Measurements from ENCODE around the gene CYP8B1. TPM values are rescaled to one million over a fixed set of nuclear protein-coding genes. Genes with fewer than 3 reads are reported as not detected.

The CYP8B1 gene
- total and polyA plus RNA-seq, 2 of the 13 experiments (the other 11 are each of a cell fraction or from before 2014, with no cell fraction given): 0.58 to 2.0 TPM

GRCh38 chr3:42853739-42854302, 21.9 kb downstream of the CYP8B1 start (continued):
- peak; percentile 67; the same call in 1 of the 2 replicates for TF ChIP-seq HNF1A (IDR thresholded peaks at IDR 0.05; ENCODE audit: low read depth)
- peak; percentile 80; the same call in 1 of the 2 replicates for TF ChIP-seq HNF1A (CRISPR knock-in tag; IDR thresholded peaks at IDR 0.05; ENCODE audit: borderline replicate concordance)
- TF ChIP-seq, protein P1, sequence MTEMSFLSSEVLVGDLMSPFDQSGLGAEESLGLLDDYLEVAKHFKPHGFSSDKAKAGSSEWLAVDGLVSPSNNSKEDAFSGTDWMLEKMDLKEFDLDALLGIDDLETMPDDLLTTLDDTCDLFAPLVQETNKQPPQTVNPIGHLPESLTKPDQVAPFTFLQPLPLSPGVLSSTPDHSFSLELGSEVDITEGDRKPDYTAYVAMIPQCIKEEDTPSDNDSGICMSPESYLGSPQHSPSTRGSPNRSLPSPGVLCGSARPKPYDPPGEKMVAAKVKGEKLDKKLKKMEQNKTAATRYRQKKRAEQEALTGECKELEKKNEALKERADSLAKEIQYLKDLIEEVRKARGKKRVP (CRISPR knock-in tag; IDR thresholded peaks at IDR 0.05): peak in 1 of 2 experiments; percentile 84; a peak in 2 of 4 replicates
- no peak for TF ChIP-seq MAFK (conservative IDR thresholded peaks at IDR 0.05 in 1 of 2, IDR thresholded peaks at IDR 0.05 in 1 of 2; ENCODE audit: low read length in 2 of 2)
- no peak for TF ChIP-seq ZNF713 (CRISPR knock-in tag; IDR thresholded peaks at IDR 0.05)
- TF ChIP-seq ZNF563 (CRISPR knock-in tag; IDR thresholded peaks at IDR 0.05): 0 out of 2 replicates have a peak, but pooled peaks have one; percentile 26
- peak; percentile 92 for TF ChIP-seq SOX5 (CRISPR knock-in tag; IDR thresholded peaks at IDR 0.05; ENCODE audit: borderline replicate concordance)
- peak; percentile 71 for TF ChIP-seq HMG20B (CRISPR knock-in tag; conservative IDR thresholded peaks at IDR 0.05)
- no peak for TF ChIP-seq ZNF263 (CRISPR knock-in tag; IDR thresholded peaks at IDR 0.05)
- TF ChIP-seq ZNF574 (CRISPR knock-in tag; IDR thresholded peaks at IDR 0.05): peak; percentile 67; the same call in 1 of the 2 replicates
- TF ChIP-seq AKAP8 (CRISPR knock-in tag; IDR thresholded peaks at IDR 0.05): no peak
- TF ChIP-seq ZSCAN9 (CRISPR knock-in tag; IDR thresholded peaks at IDR 0.05; ENCODE audit: borderline replicate concordance): peak; percentile 80
- TF ChIP-seq RFXANK (CRISPR knock-in tag; IDR thresholded peaks at IDR 0.05): no peak
- TF ChIP-seq NR2C2 (CRISPR knock-in tag; IDR thresholded peaks at IDR 0.05; ENCODE audit: borderline replicate concordance): peak; percentile 69
- TF ChIP-seq HOXA7 (CRISPR knock-in tag; IDR thresholded peaks at IDR 0.05): no peak
- peak; percentile 46; the same call in 1 of the 2 replicates for TF ChIP-seq YEATS4 (CRISPR knock-in tag; IDR thresholded peaks at IDR 0.05; ENCODE audit: borderline replicate concordance)
- peak; percentile 96 for TF ChIP-seq SIX1 (CRISPR knock-in tag; IDR thresholded peaks at IDR 0.05; ENCODE audit: borderline replicate concordance)
- TF ChIP-seq, protein P2, sequence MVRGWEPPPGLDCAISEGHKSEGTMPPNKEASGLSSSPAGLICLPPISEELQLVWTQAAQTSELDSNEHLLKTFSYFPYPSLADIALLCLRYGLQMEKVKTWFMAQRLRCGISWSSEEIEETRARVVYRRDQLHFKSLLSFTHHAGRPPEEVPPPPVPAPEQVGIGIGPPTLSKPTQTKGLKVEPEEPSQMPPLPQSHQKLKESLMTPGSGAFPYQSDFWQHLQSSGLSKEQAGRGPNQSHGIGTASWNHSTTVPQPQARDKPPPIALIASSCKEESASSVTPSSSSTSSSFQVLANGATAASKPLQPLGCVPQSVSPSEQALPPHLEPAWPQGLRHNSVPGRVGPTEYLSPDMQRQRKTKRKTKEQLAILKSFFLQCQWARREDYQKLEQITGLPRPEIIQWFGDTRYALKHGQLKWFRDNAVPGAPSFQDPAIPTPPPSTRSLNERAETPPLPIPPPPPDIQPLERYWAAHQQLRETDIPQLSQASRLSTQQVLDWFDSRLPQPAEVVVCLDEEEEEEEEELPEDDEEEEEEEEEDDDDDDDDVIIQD (CRISPR knock-in tag; IDR thresholded peaks at IDR 0.05; ENCODE audit: low read depth): peak; percentile 41; the same call in 1 of the 2 replicates
- peak; percentile 68 for TF ChIP-seq ZNF792 (CRISPR knock-in tag; IDR thresholded peaks at IDR 0.05)
- TF ChIP-seq CREB1 (IDR thresholded peaks at IDR 0.05): no peak
- TF ChIP-seq CREB1 (CRISPR knock-in tag; IDR thresholded peaks at IDR 0.05): peak; percentile 47
- TF ChIP-seq MYC (CRISPR knock-in tag; IDR thresholded peaks at IDR 0.05; ENCODE audit: borderline replicate concordance): no peak
- peak; percentile 98 for TF ChIP-seq RARA (CRISPR knock-in tag; IDR thresholded peaks at IDR 0.05)

Data from HepG2 (cell line).